SK-N-SH (cell line): ENCODE measurements around the gene AFP. TPM values are rescaled to one million over a fixed set of nuclear protein-coding genes. Genes with fewer than 3 reads are reported as not detected.

Source experiments
- CTCF ChIA-PET: fragments of 300-600, 350-600 bp; formaldehyde crosslinking; extraction: SDS; loops from one replicate; lab custom pipeline; 2021; lab: Yijun Ruan, JAX
- POLR2A ChIA-PET: fragments of 350-600 bp; sonication (Branson Sonifier 250); formaldehyde crosslinking; extraction: SDS; loops from one replicate; lab custom pipeline; 2020; ENCODE audit warnings: antibody characterized with exemption, inconsistent platforms; lab: Yijun Ruan, JAX
- DNase-seq: peaks from one replicate; pipeline ENCODE4 v3.0.0; 2012
- H2AFZ ChIP-seq: fragments of 200-600 bp; sonication (generic); 2 replicates; pipeline ENCODE4 v1.8.1; 2016; ENCODE audit warnings: antibody characterized with exemption, mild to moderate bottlenecking, low read depth
- H3F3A ChIP-seq: fragments of 200-600 bp; sonication (generic); replicated peaks from 2 replicates; pipeline ENCODE3; 2016; ENCODE audit warnings: antibody characterized with exemption, mild to moderate bottlenecking; ENCODE audit not compliant: insufficient read depth
- H3K27ac ChIP-seq, 2 experiments: fragments of 200-500 bp in 1 of 2; fragments of 200-600 bp in 1 of 2; sonication (Bioruptor generic) in 1 of 2; sonication (generic), shearing (Covaris generic) in 1 of 2; 2 replicates each; pipeline versions ENCODE4 v1.5.1 to v1.6.1; 2014 to 2016; ENCODE audit warnings: low read depth in 2 of 2, inconsistent platforms in 1 of 2, low read length in 1 of 2, mild to moderate bottlenecking in 1 of 2, mixed read lengths in 1 of 2
- H3K27me3 ChIP-seq: fragments of 200-600 bp; sonication (generic), shearing (Covaris generic); 2 replicates; pipeline ENCODE4 v1.6.1; 2016; ENCODE audit warnings: mixed run types; ENCODE audit not compliant: insufficient read depth
- H3K36me3 ChIP-seq, 2 experiments: fragments of 200-500 bp in 1 of 2; fragments of 200-600 bp in 1 of 2; sonication (Bioruptor generic) in 1 of 2; sonication (generic) in 1 of 2; replicated peaks in 1 of 2; 2 replicates each; pipeline versions ENCODE3 to v1.5.1; 2014 to 2016; ENCODE audit warnings: low read length in 1 of 2, mild to moderate bottlenecking in 1 of 2; ENCODE audit not compliant: insufficient read depth in 2 of 2, control insufficient read depth in 1 of 2
- H3K4me1 ChIP-seq, 2 experiments: fragments of 200-500 bp in 1 of 2; fragments of 200-600 bp in 1 of 2; sonication (Bioruptor generic) in 1 of 2; sonication (generic), shearing (Covaris generic) in 1 of 2; 2 replicates each; pipeline versions ENCODE4 v1.5.1 to v1.6.1; 2014 to 2016; ENCODE audit warnings: low read depth in 1 of 2, low read length in 1 of 2, mixed run types in 1 of 2; ENCODE audit not compliant: insufficient read depth in 2 of 2, control insufficient read depth in 1 of 2
- H3K4me2 ChIP-seq: fragments of 200-600 bp; sonication (generic), shearing (Covaris generic); 2 replicates; pipeline ENCODE4 v1.6.1; 2017; ENCODE audit warnings: mixed run types
- H3K4me3 ChIP-seq, 2 experiments: fragments of 200-500 bp in 1 of 2; fragments of 200-600 bp in 1 of 2; sonication (Bioruptor generic) in 1 of 2; sonication (generic), shearing (Covaris generic) in 1 of 2; 2 replicates each; pipeline versions ENCODE4 v1.5.1 to v1.8.1; 2014 to 2016; ENCODE audit warnings: low read depth in 2 of 2, inconsistent platforms in 1 of 2, low read length in 1 of 2, mild to moderate bottlenecking in 1 of 2, mixed read lengths in 1 of 2, moderate library complexity in 1 of 2
- H3K79me2 ChIP-seq: fragments of 200-600 bp; sonication (generic); 2 replicates; pipeline ENCODE4 v1.8.1; 2017; ENCODE audit warnings: mild to moderate bottlenecking; ENCODE audit not compliant: insufficient read depth
- H3K9ac ChIP-seq: fragments of 200-600 bp; sonication (generic); 2 replicates; pipeline ENCODE4 v1.6.1; 2017; ENCODE audit warnings: mixed run types
- H3K9me2 ChIP-seq: fragments of 200-600 bp; sonication (generic); 2 replicates; pipeline ENCODE4 v1.6.1; 2017; ENCODE audit warnings: mixed run types
- H3K9me3 ChIP-seq: fragments of 200-600 bp; sonication (generic); 2 replicates; pipeline ENCODE4 v1.6.1; 2017; ENCODE audit warnings: mixed run types, mild to moderate bottlenecking, moderate library complexity
- H4K20me1 ChIP-seq: fragments of 200-600 bp; sonication (generic); 2 replicates; pipeline ENCODE4 v1.6.1; 2017; ENCODE audit warnings: mild to moderate bottlenecking, mixed run types; ENCODE audit not compliant: insufficient read depth
- CHD2 ChIP-seq: fragments of 150-350 bp; IDR thresholded peaks from 2 replicates; pipeline ENCODE4 v1.6.1; 2018; ENCODE audit warnings: low read length; ENCODE audit not compliant: partially characterized antibody
- ELF1 ChIP-seq: IDR thresholded peaks from 2 replicates; pipeline ENCODE4 v1.4.0; 2012
- EP300 ChIP-seq, 2 experiments: IDR thresholded peaks; 2 replicates each; pipeline versions ENCODE4 v1.4.0 to v1.6.1; 2012; ENCODE audit warnings: borderline replicate concordance in 1 of 2, low read depth in 1 of 2, low read length in 1 of 2
- FOXJ3 ChIP-seq: sonication (generic); formaldehyde crosslinking; IDR thresholded peaks from 2 replicates; pipeline ENCODE4 v1.5.1; 2020; ENCODE audit warnings: mild to moderate bottlenecking, missing genetic modification reagents
- GABPA ChIP-seq: IDR thresholded peaks from 2 replicates; pipeline ENCODE4 v1.4.0; 2012; ENCODE audit warnings: low read depth, mild to moderate bottlenecking
- JUND ChIP-seq: IDR thresholded peaks from 2 replicates; pipeline ENCODE4 v1.4.0; 2012
- MXI1 ChIP-seq: IDR thresholded peaks from 2 replicates; pipeline ENCODE4 v1.6.1; 2012; ENCODE audit warnings: mild to moderate bottlenecking, low read depth, low read length, improper control_type of control experiment
- NFIC ChIP-seq: IDR thresholded peaks from 2 replicates; pipeline ENCODE4 v1.4.0; 2012; ENCODE audit warnings: borderline replicate concordance
- RAD21 ChIP-seq: IDR thresholded peaks from 2 replicates; pipeline ENCODE4 v1.6.1; 2012; ENCODE audit warnings: mild to moderate bottlenecking, low read length
- SMC3 ChIP-seq: IDR thresholded peaks from 2 replicates; pipeline ENCODE4 v1.6.1; 2012; ENCODE audit warnings: low read depth, low read length, improper control_type of control experiment
- TAF1 ChIP-seq: IDR thresholded peaks from 2 replicates; pipeline ENCODE4 v1.6.1; 2012; ENCODE audit warnings: low read depth, mild to moderate bottlenecking, low read length, moderate library complexity, borderline replicate concordance
- USF1 ChIP-seq: IDR thresholded peaks from 2 replicates; pipeline ENCODE4 v1.4.0; 2012; ENCODE audit warnings: low read depth, borderline replicate concordance
- WGBS: methylation state at CpG from one replicate; pipeline ENCODE4 v1.1.6; 2017; ENCODE audit warnings: low lambda C conversion rate; 5-methylcytosine and 5-hydroxymethylcytosine counted together
- polyA plus RNA-seq, 3 experiments: library from polyadenylated mRNA; depleted of rRNA; stranded (reverse); fragments of >200 nt; gene quantifications; 2 replicates each; pipeline ENCODE4 v1.2.3, GENCODE V29; 2012
- TF ChIP-seq, protein P1 (sequence below): fragments of 150-350 bp; IDR thresholded peaks from 2 replicates; pipeline ENCODE4 v1.6.1; 2016; ENCODE audit warnings: mild to moderate bottlenecking, low read depth, low read length
- TF ChIP-seq, protein P2 (sequence below): fragments of 200-600 bp; sonication (generic); IDR thresholded peaks from 2 replicates; pipeline ENCODE4 v1.6.1; 2017; ENCODE audit warnings: antibody characterized with exemption, mild to moderate bottlenecking, moderate library complexity
- TF ChIP-seq, protein P3 (sequence below): IDR thresholded peaks from 2 replicates; pipeline ENCODE4 v1.6.1; 2012; ENCODE audit warnings: mild to moderate bottlenecking, low read depth, low read length, moderate library complexity

Gene AFP
- polyA plus RNA-seq, 1 of the 3 experiments (the other 2 are of a cell fraction), result 0.28 TPM

DNA sequence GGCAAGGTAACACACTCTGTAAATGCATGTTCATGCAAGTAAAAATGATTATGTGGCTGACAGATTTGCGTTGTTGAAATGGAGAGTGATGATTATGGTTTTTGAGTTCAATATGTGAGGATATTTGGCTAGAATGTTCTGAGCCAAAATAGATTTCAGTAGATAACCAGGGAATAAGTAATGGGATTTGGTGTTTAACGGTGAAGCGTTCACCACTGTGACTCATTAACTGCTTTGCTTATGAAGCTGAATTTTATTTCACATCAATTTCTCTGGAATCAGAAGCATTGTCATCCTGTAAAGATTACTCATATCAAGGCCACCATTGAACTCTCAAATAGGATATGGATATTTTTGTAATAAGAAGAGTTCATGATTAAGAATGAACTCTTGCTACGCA, 11.7 kb downstream of the AFP start:
- Histone ChIP-seq H2AFZ (no peak overlapping the region), H3K4me1 (no peaks in the 10 kb centered on the region; a peak in 1 of 4 replicates), H3K4me3 (no peak overlapping the region), H3K4me2 (no peak overlapping the region), H3K9me2 (no peaks in the 10 kb centered on the region), H4K20me1 (no peaks in the 10 kb centered on the region), H3K9ac (no peak overlapping the region)
- no peak for TF ChIP-seq CHD2
- TF ChIP-seq, protein P1, sequence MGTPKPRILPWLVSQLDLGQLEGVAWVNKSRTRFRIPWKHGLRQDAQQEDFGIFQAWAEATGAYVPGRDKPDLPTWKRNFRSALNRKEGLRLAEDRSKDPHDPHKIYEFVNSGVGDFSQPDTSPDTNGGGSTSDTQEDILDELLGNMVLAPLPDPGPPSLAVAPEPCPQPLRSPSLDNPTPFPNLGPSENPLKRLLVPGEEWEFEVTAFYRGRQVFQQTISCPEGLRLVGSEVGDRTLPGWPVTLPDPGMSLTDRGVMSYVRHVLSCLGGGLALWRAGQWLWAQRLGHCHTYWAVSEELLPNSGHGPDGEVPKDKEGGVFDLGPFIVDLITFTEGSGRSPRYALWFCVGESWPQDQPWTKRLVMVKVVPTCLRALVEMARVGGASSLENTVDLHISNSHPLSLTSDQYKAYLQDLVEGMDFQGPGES, result no peak
- no peak for TF ChIP-seq RAD21
- TF ChIP-seq, all 33 proteins: peak for 0
- Histone ChIP-seq H3K27me3 (peaks cover 10% of the 10 kb centered on the region; the same call in 1 of the 2 replicates), H3K36me3 (no peaks in the 10 kb centered on the region), H3K27ac (no peak overlapping the region), H3K79me2 (no peaks in the 10 kb centered on the region), H3K9me3 (no peaks in the 10 kb centered on the region), H3F3A (no peaks in the 10 kb centered on the region)
- POLR2A ChIA-PET, result no interaction called here
- DNase-seq, result no peak
- CTCF ChIA-PET, result interaction anchor here (0.6 to 2.7 kb wide), 5 partner anchors 31 to 422 kb away, joined by 3 to 7 read pairs (median 3); no protein-coding TSS in a partner anchor
- 15% methylated on average over 4 of the region's 4 CpGs for WGBS

DNA sequence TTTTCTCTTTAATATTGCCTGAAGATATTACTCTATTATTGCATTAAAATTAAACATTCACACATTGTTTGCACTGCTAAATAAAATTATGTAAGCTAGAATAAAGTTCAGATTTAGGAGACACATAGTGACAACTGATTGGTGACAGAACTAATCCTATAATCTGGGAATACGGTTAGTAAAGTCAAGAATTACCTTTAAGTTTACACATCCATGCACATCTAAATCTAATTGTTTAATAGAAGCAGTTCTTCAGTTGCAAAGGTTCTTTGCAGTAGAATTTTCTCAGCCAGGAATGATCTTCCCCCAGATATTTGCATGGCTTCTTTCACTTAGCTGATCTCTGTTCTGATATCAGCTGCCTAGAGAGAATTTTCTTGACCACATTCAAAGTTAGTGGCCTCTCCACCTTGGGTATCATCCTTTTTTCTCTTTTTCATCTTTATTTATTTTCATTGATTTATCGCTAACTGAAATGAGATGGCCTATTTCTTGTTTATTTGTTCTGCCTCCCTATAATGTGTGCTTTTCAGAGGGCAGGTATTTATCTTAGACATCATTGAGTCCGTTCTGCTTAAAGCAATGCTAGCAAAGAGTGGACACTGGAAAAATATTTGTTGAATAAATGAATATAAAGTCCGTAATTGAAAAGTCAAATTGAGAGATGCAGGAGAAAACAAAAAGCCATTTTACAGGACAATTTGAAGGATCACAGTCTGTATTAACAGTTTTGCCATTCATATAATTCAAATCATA, 12.6 kb downstream of the AFP start:
- no peaks in the 10 kb centered on the region for H3F3A ChIP-seq
- H3K9ac ChIP-seq, result no peak overlapping the region
- H3K4me3 ChIP-seq, result no peak overlapping the region
- no peak overlapping the region for H3K4me2 ChIP-seq
- CTCF ChIA-PET, result interaction anchor here (1.2 kb wide), 1 partner anchor 125 kb away, joined by 3 read pairs; no protein-coding TSS in a partner anchor
- H3K4me1 ChIP-seq, result no peaks in the 10 kb centered on the region; a peak in 1 of 4 replicates
- WGBS, result 5% methylated on average over 4 of the region's 4 CpGs
- H3K27ac ChIP-seq, result no peak overlapping the region
- no peaks in the 10 kb centered on the region for H3K9me3 ChIP-seq
- no peak for DNase-seq
- POLR2A ChIA-PET, result no interaction called here
- no peaks in the 10 kb centered on the region for H3K79me2 ChIP-seq
- peaks cover 10% of the 10 kb centered on the region; the same call in 1 of the 2 replicates for H3K27me3 ChIP-seq
- H4K20me1 ChIP-seq, result no peaks in the 10 kb centered on the region
- H2AFZ ChIP-seq, result no peak overlapping the region
- TF ChIP-seq ELF1 (no peak), CHD2 (no peak), MXI1 (no peak), TAF1 (no peak), EP300 (IDR thresholded peaks at IDR 0.05; ENCODE audit: borderline replicate concordance in 1 of 2, low read depth in 1 of 2, low read length in 1 of 2) (no peak), GABPA (no peak), USF1 (no peak), NFIC (no peak), FOXJ3 (no peak), SMC3 (no peak), JUND (no peak)
- TF ChIP-seq, protein P2, sequence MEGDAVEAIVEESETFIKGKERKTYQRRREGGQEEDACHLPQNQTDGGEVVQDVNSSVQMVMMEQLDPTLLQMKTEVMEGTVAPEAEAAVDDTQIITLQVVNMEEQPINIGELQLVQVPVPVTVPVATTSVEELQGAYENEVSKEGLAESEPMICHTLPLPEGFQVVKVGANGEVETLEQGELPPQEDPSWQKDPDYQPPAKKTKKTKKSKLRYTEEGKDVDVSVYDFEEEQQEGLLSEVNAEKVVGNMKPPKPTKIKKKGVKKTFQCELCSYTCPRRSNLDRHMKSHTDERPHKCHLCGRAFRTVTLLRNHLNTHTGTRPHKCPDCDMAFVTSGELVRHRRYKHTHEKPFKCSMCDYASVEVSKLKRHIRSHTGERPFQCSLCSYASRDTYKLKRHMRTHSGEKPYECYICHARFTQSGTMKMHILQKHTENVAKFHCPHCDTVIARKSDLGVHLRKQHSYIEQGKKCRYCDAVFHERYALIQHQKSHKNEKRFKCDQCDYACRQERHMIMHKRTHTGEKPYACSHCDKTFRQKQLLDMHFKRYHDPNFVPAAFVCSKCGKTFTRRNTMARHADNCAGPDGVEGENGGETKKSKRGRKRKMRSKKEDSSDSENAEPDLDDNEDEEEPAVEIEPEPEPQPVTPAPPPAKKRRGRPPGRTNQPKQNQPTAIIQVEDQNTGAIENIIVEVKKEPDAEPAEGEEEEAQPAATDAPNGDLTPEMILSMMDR, result no peak
- TF ChIP-seq, protein P3, sequence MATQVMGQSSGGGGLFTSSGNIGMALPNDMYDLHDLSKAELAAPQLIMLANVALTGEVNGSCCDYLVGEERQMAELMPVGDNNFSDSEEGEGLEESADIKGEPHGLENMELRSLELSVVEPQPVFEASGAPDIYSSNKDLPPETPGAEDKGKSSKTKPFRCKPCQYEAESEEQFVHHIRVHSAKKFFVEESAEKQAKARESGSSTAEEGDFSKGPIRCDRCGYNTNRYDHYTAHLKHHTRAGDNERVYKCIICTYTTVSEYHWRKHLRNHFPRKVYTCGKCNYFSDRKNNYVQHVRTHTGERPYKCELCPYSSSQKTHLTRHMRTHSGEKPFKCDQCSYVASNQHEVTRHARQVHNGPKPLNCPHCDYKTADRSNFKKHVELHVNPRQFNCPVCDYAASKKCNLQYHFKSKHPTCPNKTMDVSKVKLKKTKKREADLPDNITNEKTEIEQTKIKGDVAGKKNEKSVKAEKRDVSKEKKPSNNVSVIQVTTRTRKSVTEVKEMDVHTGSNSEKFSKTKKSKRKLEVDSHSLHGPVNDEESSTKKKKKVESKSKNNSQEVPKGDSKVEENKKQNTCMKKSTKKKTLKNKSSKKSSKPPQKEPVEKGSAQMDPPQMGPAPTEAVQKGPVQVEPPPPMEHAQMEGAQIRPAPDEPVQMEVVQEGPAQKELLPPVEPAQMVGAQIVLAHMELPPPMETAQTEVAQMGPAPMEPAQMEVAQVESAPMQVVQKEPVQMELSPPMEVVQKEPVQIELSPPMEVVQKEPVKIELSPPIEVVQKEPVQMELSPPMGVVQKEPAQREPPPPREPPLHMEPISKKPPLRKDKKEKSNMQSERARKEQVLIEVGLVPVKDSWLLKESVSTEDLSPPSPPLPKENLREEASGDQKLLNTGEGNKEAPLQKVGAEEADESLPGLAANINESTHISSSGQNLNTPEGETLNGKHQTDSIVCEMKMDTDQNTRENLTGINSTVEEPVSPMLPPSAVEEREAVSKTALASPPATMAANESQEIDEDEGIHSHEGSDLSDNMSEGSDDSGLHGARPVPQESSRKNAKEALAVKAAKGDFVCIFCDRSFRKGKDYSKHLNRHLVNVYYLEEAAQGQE, result no peak
- no peaks in the 10 kb centered on the region for H3K36me3 ChIP-seq
- no peaks in the 10 kb centered on the region for H3K9me2 ChIP-seq
